H1 (cell line): ENCODE measurements around the gene PKD1L1. TPM values are rescaled to one million over a fixed set of nuclear protein-coding genes. Genes with fewer than 3 reads are reported as not detected.

Source experiments
- CTCF ChIA-PET: fragments of 300-600 bp; sonication (Branson Sonifier 250); formaldehyde crosslinking; loops from one replicate; lab custom pipeline; 2021; ENCODE audit not compliant: partially characterized antibody; lab: Charles Lee
- POLR2A ChIA-PET: fragments of 300-600 bp; sonication (Branson Sonifier 250); formaldehyde crosslinking; loops from one replicate; lab custom pipeline; 2021; ENCODE audit warnings: inconsistent platforms; ENCODE audit not compliant: partially characterized antibody; lab: Charles Lee
- DNase-seq, 2 experiments: peaks; one replicate each; pipeline versions ENCODE4 v3.0.0 to v3.0.0-alpha.2; 2010 to 2022; ENCODE audit warnings: low spot score in 2 of 2, low read depth in 1 of 2, mixed read lengths in 1 of 2
- FAIRE-seq: peaks from 2 replicates; lab custom pipeline; 2011; peaks lifted over from hg19 to GRCh38; lab: Jason Lieb, UNC
- H2AFZ ChIP-seq: 2 replicates; pipeline ENCODE4 v1.8.1; 2012; ENCODE audit warnings: low read length, inconsistent platforms
- H2AK5ac ChIP-seq: 2 replicates; pipeline ENCODE4 v1.6.1; 2013; ENCODE audit warnings: low read depth, low read length
- H2BK120ac ChIP-seq: replicated peaks from 2 replicates; pipeline ENCODE3; 2013; ENCODE audit warnings: low read depth, low read length, inconsistent platforms
- H2BK12ac ChIP-seq: 2 replicates; pipeline ENCODE4 v1.6.1; 2013; ENCODE audit warnings: low read depth, low read length
- H2BK15ac ChIP-seq: 2 replicates; pipeline ENCODE4 v1.6.1; 2013; ENCODE audit warnings: low read length
- H2BK20ac ChIP-seq: 2 replicates; pipeline ENCODE4 v1.6.1; 2013; ENCODE audit warnings: low read length
- H2BK5ac ChIP-seq: 2 replicates; pipeline ENCODE4 v1.6.1; 2013; ENCODE audit warnings: low read depth, low read length
- H3K14ac ChIP-seq: 2 replicates; pipeline ENCODE4 v1.6.1; 2013; ENCODE audit warnings: inconsistent platforms; ENCODE audit not compliant: insufficient read length
- H3K18ac ChIP-seq: 2 replicates; pipeline ENCODE4 v1.6.1; 2013; ENCODE audit warnings: low read length; ENCODE audit errors: extremely low read depth
- H3K23ac ChIP-seq: 2 replicates; pipeline ENCODE4 v1.6.1; 2013; ENCODE audit warnings: inconsistent platforms; ENCODE audit not compliant: insufficient read length
- H3K23me2 ChIP-seq: 2 replicates; pipeline ENCODE4 v1.6.1; 2013; ENCODE audit warnings: low read depth, low read length
- H3K27ac ChIP-seq: 2 replicates; pipeline ENCODE4 v1.6.1; 2011; ENCODE audit warnings: low read depth, low read length, inconsistent platforms
- H3K27me3 ChIP-seq, 4 experiments: replicated peaks in 1 of 4; 1 replicate in 1 of 4; 2 replicates in 3 of 4; pipeline versions ENCODE4 v1.6.1 to v1.8.1; 2011 to 2013; ENCODE audit warnings: low read length in 3 of 4, mild to moderate bottlenecking in 3 of 4, inconsistent platforms in 2 of 4, mixed read lengths in 2 of 4, moderate library complexity in 1 of 4; ENCODE audit not compliant: control insufficient read depth in 3 of 4, insufficient read depth in 3 of 4; ENCODE audit errors: extremely low read depth in 1 of 4
- H3K36me3 ChIP-seq, 4 experiments: 2 replicates each; pipeline versions ENCODE4 v1.6.1 to v1.8.1; 2011 to 2013; ENCODE audit warnings: mild to moderate bottlenecking in 4 of 4, low read length in 3 of 4, moderate library complexity in 2 of 4, control low read depth in 1 of 4, inconsistent platforms in 1 of 4; ENCODE audit not compliant: insufficient read depth in 4 of 4, control insufficient read depth in 2 of 4
- H3K4ac ChIP-seq: replicated peaks from 2 replicates; pipeline ENCODE3; 2013; ENCODE audit warnings: low read length, low read depth, mixed read lengths, inconsistent platforms; ENCODE audit not compliant: insufficient read length
- H3K4me1 ChIP-seq, 4 experiments: replicated peaks in 1 of 4; 1 replicate in 1 of 4; 2 replicates in 3 of 4; pipeline versions ENCODE4 v1.6.1 to v1.8.1; 2011 to 2013; ENCODE audit warnings: low read length in 3 of 4, inconsistent platforms in 2 of 4, mixed read lengths in 1 of 4; ENCODE audit not compliant: insufficient read depth in 4 of 4, control insufficient read depth in 3 of 4
- H3K4me2 ChIP-seq, 2 experiments: 2 replicates each; pipeline versions ENCODE4 v1.6.1 to v1.8.1; 2011 to 2013; ENCODE audit warnings: low read depth in 2 of 2, low read length in 2 of 2, control low read depth in 1 of 2, inconsistent platforms in 1 of 2, mild to moderate bottlenecking in 1 of 2; ENCODE audit not compliant: insufficient read depth in 1 of 2
- H3K4me3 ChIP-seq, 4 experiments: fragments of 200-600, 300-600 bp in 1 of 4; sonication (generic), shearing (Covaris generic), sonication (Bioruptor Twin) in 1 of 4; 2 replicates each; pipeline versions ENCODE4 v1.5.1 to v1.8.1; 2011 to 2016; ENCODE audit warnings: low read length in 4 of 4, low read depth in 3 of 4, control low read depth in 2 of 4, inconsistent platforms in 2 of 4, mild to moderate bottlenecking in 2 of 4, mixed read lengths in 1 of 4, moderate library complexity in 1 of 4; ENCODE audit not compliant: insufficient read depth in 2 of 4; ENCODE audit errors: extremely low read depth in 1 of 4
- H3K56ac ChIP-seq: replicated peaks from 2 replicates; pipeline ENCODE3; 2013; ENCODE audit warnings: low read depth, mild to moderate bottlenecking, mixed read lengths, low read length, inconsistent platforms; ENCODE audit not compliant: insufficient read length
- H3K79me1 ChIP-seq: 2 replicates; pipeline ENCODE4 v1.6.1; 2013; ENCODE audit warnings: low read depth, low read length, control low read depth
- H3K79me2 ChIP-seq, 2 experiments: 2 replicates each; pipeline versions ENCODE4 v1.6.1 to v1.8.1; 2012 to 2013; ENCODE audit warnings: low read length in 2 of 2, mild to moderate bottlenecking in 2 of 2, inconsistent platforms in 1 of 2; ENCODE audit not compliant: insufficient read depth in 2 of 2, control insufficient read depth in 1 of 2
- H3K9ac ChIP-seq, 4 experiments: replicated peaks in 1 of 4; 1 replicate in 1 of 4; 2 replicates in 3 of 4; pipeline versions ENCODE4 v1.6.1 to v1.8.1; 2011 to 2013; ENCODE audit warnings: low read depth in 3 of 4, low read length in 3 of 4, control low read depth in 2 of 4, mild to moderate bottlenecking in 2 of 4, moderate library complexity in 2 of 4, inconsistent platforms in 1 of 4; ENCODE audit errors: extremely low read depth in 1 of 4
- H3K9me3 ChIP-seq, 2 experiments: 2 replicates each; pipeline versions ENCODE4 v1.6.1 to v1.8.1; 2012 to 2013; ENCODE audit warnings: mild to moderate bottlenecking in 2 of 2, moderate library complexity in 2 of 2, control low read depth in 1 of 2, inconsistent platforms in 1 of 2, low read depth in 1 of 2, low read length in 1 of 2, mixed read lengths in 1 of 2; ENCODE audit not compliant: insufficient read depth in 2 of 2
- H4K20me1 ChIP-seq, 2 experiments: replicated peaks in 1 of 2; 2 replicates each; pipeline versions ENCODE3 to v1.8.1; 2011 to 2013; ENCODE audit warnings: inconsistent platforms in 2 of 2, low read length in 2 of 2, mild to moderate bottlenecking in 1 of 2; ENCODE audit not compliant: insufficient read depth in 2 of 2, control insufficient read depth in 1 of 2
- H4K5ac ChIP-seq: 2 replicates; pipeline ENCODE4 v1.6.1; 2013; ENCODE audit warnings: low read length, low read depth, mixed read lengths, inconsistent platforms; ENCODE audit not compliant: insufficient read length
- H4K8ac ChIP-seq: 2 replicates; pipeline ENCODE4 v1.8.0; 2013; ENCODE audit warnings: mild to moderate bottlenecking, moderate library complexity, low read length, inconsistent platforms; ENCODE audit not compliant: insufficient read depth; ENCODE audit errors: extremely low read depth
- H4K91ac ChIP-seq: replicated peaks from 2 replicates; pipeline ENCODE3; 2013; ENCODE audit warnings: low read length, mixed read lengths, inconsistent platforms; ENCODE audit not compliant: insufficient read length
- BRCA1 ChIP-seq: IDR thresholded peaks from 2 replicates; pipeline ENCODE4 v1.6.1; 2012; ENCODE audit warnings: low read depth, low read length, improper control_type of control experiment
- CREB1 ChIP-seq: IDR thresholded peaks from 2 replicates; pipeline ENCODE4 v1.6.1; 2012; ENCODE audit warnings: inconsistent platforms
- EZH2 ChIP-seq: fragments of 200-600 bp; sonication (generic); IDR thresholded peaks from 2 replicates; pipeline ENCODE4 v1.7.1; 2012; ENCODE audit warnings: low read depth, mild to moderate bottlenecking, moderate library complexity, low read length, inconsistent platforms; ENCODE audit not compliant: severe bottlenecking
- HDAC2 ChIP-seq, 2 experiments: fragments of 300-600 bp in 1 of 2; sonication (generic) in 1 of 2; IDR thresholded peaks; 2 replicates each; pipeline ENCODE4 v1.6.1; 2011 to 2012; ENCODE audit warnings: low read depth in 2 of 2, low read length in 2 of 2, mild to moderate bottlenecking in 2 of 2, moderate library complexity in 2 of 2, borderline replicate concordance in 1 of 2, inconsistent platforms in 1 of 2
- JUN ChIP-seq: IDR thresholded peaks from 2 replicates; pipeline ENCODE4 v1.6.1; 2011; ENCODE audit warnings: low read depth, mild to moderate bottlenecking, improper control_type of control experiment, low read length
- JUND ChIP-seq: IDR thresholded peaks from 2 replicates; pipeline ENCODE4 v1.6.1; 2011; ENCODE audit warnings: mild to moderate bottlenecking, improper control_type of control experiment, low read length
- MAFK ChIP-seq: IDR thresholded peaks from 2 replicates; pipeline ENCODE4 v1.6.1; 2012; ENCODE audit warnings: low read depth, mild to moderate bottlenecking, improper control_type of control experiment, low read length
- POLR2A ChIP-seq, 2 experiments: IDR thresholded peaks; 1 replicate in 1 of 2; 2 replicates in 1 of 2; pipeline ENCODE4 v1.6.1; 2011; ENCODE audit warnings: low read depth in 2 of 2, low read length in 2 of 2, mild to moderate bottlenecking in 2 of 2; ENCODE audit errors: control extremely low read depth in 1 of 2
- SIN3A ChIP-seq, 2 experiments: IDR thresholded peaks in 1 of 2; conservative IDR thresholded peaks in 1 of 2; 2 replicates each; pipeline ENCODE4 v1.6.1; 2011 to 2012; ENCODE audit warnings: low read length in 2 of 2, improper control_type of control experiment in 1 of 2, low read depth in 1 of 2, mild to moderate bottlenecking in 1 of 2
- SIX5 ChIP-seq: IDR thresholded peaks from 2 replicates; pipeline ENCODE4 v1.6.1; 2011; ENCODE audit warnings: mild to moderate bottlenecking, low read depth, low read length
- TCF12 ChIP-seq: IDR thresholded peaks from 2 replicates; pipeline ENCODE4 v1.6.1; 2011; ENCODE audit warnings: low read depth, mild to moderate bottlenecking, low read length
- TEAD4 ChIP-seq: IDR thresholded peaks from 2 replicates; pipeline ENCODE4 v1.6.1; 2012; ENCODE audit warnings: low read depth, low read length, inconsistent platforms, mixed read lengths
- USF2 ChIP-seq: IDR thresholded peaks from 2 replicates; pipeline ENCODE4 v1.6.1; 2011; ENCODE audit warnings: low read length, improper control_type of control experiment
- WGBS, 2 experiments: shearing (Covaris generic) in 1 of 2; methylation state at CpG; one replicate each; pipeline versions ENCODE4 v1.1.6 to v1.1.7; 2013 to 2015; ENCODE audit warnings: low lambda C conversion rate in 2 of 2, mixed read lengths in 2 of 2, inconsistent platforms in 1 of 2, low coverage in 1 of 2, missing lambda C conversion rate in 1 of 2; ENCODE audit not compliant: insufficient replicate concordance in 2 of 2, insufficient coverage in 1 of 2, insufficient read length in 1 of 2; ENCODE audit errors: extremely low coverage in 1 of 2, missing lambda C conversion rate in 1 of 2; 5-methylcytosine and 5-hydroxymethylcytosine counted together
- polyA plus RNA-seq, 7 experiments: library from polyadenylated mRNA; depleted of rRNA in 3 of 7; stranded (reverse) in 5 of 7; unstranded in 2 of 7; fragments of >200 nt in 5 of 7; fragments of 200-250 nt in 2 of 7; gene quantifications; 1 replicate in 5 of 7; 2 replicates in 1 of 7; 4 replicates in 1 of 7; pipeline versions ENCODE4 v1.2.1 to v1.2.3, GENCODE V29; 2011 to 2013; ENCODE audit warnings: missing spikeins in 2 of 7, mixed read lengths in 2 of 7
- total RNA-seq: library from RNA; stranded (reverse); fragmentation: NEBNext Ultra II Directional; extraction: Animal tissue kit (Norgen Biotek cat#: 25700); gene quantifications from 2 replicates; pipeline ENCODE4 v1.2.1, GENCODE V29; 2021

Gene PKD1L1
- total and polyA plus RNA-seq, 2 of the 8 experiments (the other 6 are each of a cell fraction or from before 2014, with no cell fraction given): 0.22 to 0.35 TPM

- peaks cover 4% of the 10 kb centered on the region; the same call in 1 of the 2 replicates for H3K23me2 ChIP-seq
- no peak overlapping the region for H3K18ac ChIP-seq
- ChIA-PET POLR2A (interaction anchor here (0.8 to 1.9 kb wide), 4 partner anchors 55 to 128 kb away, joined by 3 to 4 read pairs (median 4); no protein-coding TSS in a partner anchor), CTCF (interaction anchor here (1.3 to 2.0 kb wide), 5 partner anchors 9 to 128 kb away, joined by 5 to 11 read pairs (median 6); no protein-coding TSS in a partner anchor)
- 78% methylated on average over 2 of the region's 2 CpGs; no CpG with 5 or more reads in 1 of the 2 experiments for WGBS, 2 experiments
- H3K14ac ChIP-seq: no peak overlapping the region
- no peak overlapping the region for H3K27ac ChIP-seq
- 0 out of 2 replicates have a peak overlapping the region, but pooled peaks have one; percentile 17 for H2AFZ ChIP-seq
- H3K4me2 ChIP-seq: no peak overlapping the region
- no peak overlapping the region for H4K91ac ChIP-seq
- peaks cover 0 to 4% (median 3%) of the 10 kb centered on the region in 4 experiments; a peak in 3 of 7 replicates for H3K4me1 ChIP-seq
- no peaks in the 10 kb centered on the region for H3K27me3 ChIP-seq
- no peak overlapping the region for H2BK120ac ChIP-seq
- DNase-seq (no peak), FAIRE-seq (no peak)
- no peak overlapping the region for H3K9ac ChIP-seq
- H4K20me1 ChIP-seq: peaks cover 0 to 2% of the 10 kb centered on the region in 2 experiments
- peaks cover 5 to 13% of the 10 kb centered on the region in 2 experiments for H3K79me2 ChIP-seq
- peaks cover 0 to 9% (median 8%) of the 10 kb centered on the region in 4 experiments; a peak in 5 of 8 replicates for H3K36me3 ChIP-seq
- no peak overlapping the region for H2BK12ac ChIP-seq
- H2BK20ac ChIP-seq: no peak overlapping the region
- no peak overlapping the region for H2AK5ac ChIP-seq
- no peak overlapping the region for H4K8ac ChIP-seq
- no peak overlapping the region for H2BK5ac ChIP-seq
- H3K4me3 ChIP-seq: no peak overlapping the region
- no peak overlapping the region for H3K4ac ChIP-seq
- no peak overlapping the region for H4K5ac ChIP-seq
- H3K23ac ChIP-seq: no peak overlapping the region
- no peak overlapping the region for H3K56ac ChIP-seq
- no peak overlapping the region for H2BK15ac ChIP-seq
- no peaks in the 10 kb centered on the region for H3K79me1 ChIP-seq
- H3K9me3 ChIP-seq: no peaks in the 10 kb centered on the region
- no peak for TF ChIP-seq SIX5
- no peak for TF ChIP-seq BRCA1
- no peak for TF ChIP-seq MAFK
- TF ChIP-seq EZH2: no peak
- no peak for TF ChIP-seq HDAC2 (IDR thresholded peaks at IDR 0.05; ENCODE audit: borderline replicate concordance in 1 of 2, low read depth in 2 of 2, low read length in 2 of 2)
- TF ChIP-seq TEAD4: no peak
- TF ChIP-seq POLR2A (IDR thresholded peaks at IDR 0.05; ENCODE audit: control extremely low read depth in 1 of 2, low read depth in 2 of 2, low read length in 2 of 2): no peak
- no peak for TF ChIP-seq CREB1
- TF ChIP-seq JUN: no peak
- no peak for TF ChIP-seq JUND
- no peak for TF ChIP-seq TCF12
- no peak for TF ChIP-seq SIN3A (conservative IDR thresholded peaks at IDR 0.05 in 1 of 2, IDR thresholded peaks at IDR 0.05 in 1 of 2; ENCODE audit: low read depth in 1 of 2, low read length in 2 of 2)
- no peak for TF ChIP-seq USF2
Measured at GRCh38 chr7:47982610-47983009, 34.3 kb upstream of the PKD1L1 start.
